ENCODE measurements around the gene KITLG.

DNA sequence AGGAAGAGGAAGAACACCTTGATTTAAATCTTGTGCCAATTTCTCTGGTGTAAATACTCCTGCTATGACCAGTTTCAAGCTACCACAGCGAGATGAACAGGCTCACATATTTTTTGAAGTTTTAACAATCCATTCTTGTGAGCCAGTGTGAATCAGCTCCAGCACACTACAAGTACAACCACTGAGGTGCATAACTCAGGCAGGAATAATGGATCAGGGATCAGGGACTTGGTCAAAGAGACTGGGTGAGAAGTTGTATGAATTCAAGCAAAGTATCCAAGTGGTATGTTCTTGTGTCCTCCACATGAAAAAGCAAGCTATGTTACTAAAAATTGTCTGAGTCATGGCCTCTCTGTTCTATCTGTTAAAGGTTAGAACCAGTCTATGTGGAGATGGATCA, 35.2 kb upstream of the KITLG start:
- TF ChIP-seq, protein P1, sequence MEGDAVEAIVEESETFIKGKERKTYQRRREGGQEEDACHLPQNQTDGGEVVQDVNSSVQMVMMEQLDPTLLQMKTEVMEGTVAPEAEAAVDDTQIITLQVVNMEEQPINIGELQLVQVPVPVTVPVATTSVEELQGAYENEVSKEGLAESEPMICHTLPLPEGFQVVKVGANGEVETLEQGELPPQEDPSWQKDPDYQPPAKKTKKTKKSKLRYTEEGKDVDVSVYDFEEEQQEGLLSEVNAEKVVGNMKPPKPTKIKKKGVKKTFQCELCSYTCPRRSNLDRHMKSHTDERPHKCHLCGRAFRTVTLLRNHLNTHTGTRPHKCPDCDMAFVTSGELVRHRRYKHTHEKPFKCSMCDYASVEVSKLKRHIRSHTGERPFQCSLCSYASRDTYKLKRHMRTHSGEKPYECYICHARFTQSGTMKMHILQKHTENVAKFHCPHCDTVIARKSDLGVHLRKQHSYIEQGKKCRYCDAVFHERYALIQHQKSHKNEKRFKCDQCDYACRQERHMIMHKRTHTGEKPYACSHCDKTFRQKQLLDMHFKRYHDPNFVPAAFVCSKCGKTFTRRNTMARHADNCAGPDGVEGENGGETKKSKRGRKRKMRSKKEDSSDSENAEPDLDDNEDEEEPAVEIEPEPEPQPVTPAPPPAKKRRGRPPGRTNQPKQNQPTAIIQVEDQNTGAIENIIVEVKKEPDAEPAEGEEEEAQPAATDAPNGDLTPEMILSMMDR (IDR thresholded peaks at IDR 0.05; ENCODE audit: poor library complexity), result no peak
- TF ChIP-seq EZH2phosphoT487 (IDR thresholded peaks at IDR 0.05; ENCODE audit: low read depth, severe bottlenecking, unreplicated experiment) (no peak), EZH2 (IDR thresholded peaks at IDR 0.05; ENCODE audit: borderline replicate concordance) (no peak)
